Activated T-helper 1 cell treated with Interleukin-2 at 50 U/mL for 16 hours (primary cell): Measurements from ENCODE around the gene SAP30L.

Source experiments
- DNase-seq: peaks from one replicate; pipeline ENCODE4 v3.0.0-alpha.2; 2020; ENCODE audit warnings: low read depth

SAP30L gene

GRCh38 chr5:154481584-154482381 is 36.0 kb downstream of the SAP30L start:
- DNase-seq = no peak

GRCh38 chr5:154482528-154483449 is 37.0 kb downstream of the SAP30L start:
- no peak for DNase-seq

GRCh38 chr5:154483654-154484392 is 38.0 kb downstream of the SAP30L start:
- DNase-seq = no peak

GRCh38 chr5:154484393-154485095 is 38.7 kb downstream of the SAP30L start:
- no peak for DNase-seq

- no peak for DNase-seq
These were observed 39.3 kb downstream of the SAP30L start for GRCh38 chr5:154485096-154485491.

GRCh38 chr5:154485850-154486426 is 40.1 kb downstream of the SAP30L start:
- no peak for DNase-seq

GRCh38 chr5:154486427-154486866 is 40.6 kb downstream of the SAP30L start:
- DNase-seq = no peak

- DNase-seq = no peak
These were observed 41.7 kb downstream of the SAP30L start for GRCh38 chr5:154487541-154487940.

GRCh38 chr5:154491941-154492340 is 46.1 kb downstream of the SAP30L start:
- DNase-seq = no peak

- DNase-seq = no peak
These were observed 47.5 kb downstream of the SAP30L start for GRCh38 chr5:154493274-154493673.

GRCh38 chr5:154494036-154494435 is 48.2 kb downstream of the SAP30L start:
- DNase-seq = no peak

GRCh38 chr5:154498591-154498990 is 52.8 kb downstream of the SAP30L start:
- DNase-seq = no peak

- DNase-seq = no peak
These were observed 53.2 kb downstream of the SAP30L start for GRCh38 chr5:154498994-154499393.

GRCh38 chr5:154501566-154501965 is 55.8 kb downstream of the SAP30L start:
- DNase-seq = no peak

GRCh38 chr5:154502180-154502579 is 56.4 kb downstream of the SAP30L start:
- no peak for DNase-seq

GRCh38 chr5:154503698-154504039 is 57.9 kb downstream of the SAP30L start:
- DNase-seq = no peak

- DNase-seq = no peak
These were observed 59.8 kb downstream of the SAP30L start for GRCh38 chr5:154505567-154505966.

- no peak for DNase-seq
These were observed 60.4 kb downstream of the SAP30L start for GRCh38 chr5:154506049-154506715.

- DNase-seq = no peak
These were observed 60.9 kb downstream of the SAP30L start for GRCh38 chr5:154506716-154507080.

GRCh38 chr5:154508114-154508513 is 62.3 kb downstream of the SAP30L start:
- DNase-seq = no peak
